Measurements from ENCODE around the gene AAGAB.

Gene AAGAB

DNA sequence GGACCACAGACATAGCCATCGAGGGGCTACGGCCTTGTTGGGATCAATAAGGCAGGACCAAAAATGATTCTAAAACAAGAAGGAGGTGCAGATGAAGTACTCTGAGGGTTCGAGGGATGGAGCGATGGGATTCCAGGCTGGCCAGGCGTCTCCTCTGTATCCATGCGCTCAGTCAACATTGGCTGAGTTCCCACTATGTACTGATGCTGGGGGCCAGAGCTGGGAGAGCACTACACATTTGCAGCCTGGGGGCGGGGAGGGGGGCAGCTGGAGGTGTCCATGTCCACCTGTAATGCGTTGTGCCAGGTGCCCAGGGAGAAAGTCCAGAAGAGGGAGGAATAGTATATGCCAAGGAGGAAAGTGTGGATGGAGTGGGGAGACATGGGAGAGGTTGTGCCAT, 81.5 kb downstream of the AAGAB start:
- Histone ChIP-seq H3K27me3 (no peaks in the 10 kb centered on the region), H3K4me1 (ENCODE audit: control insufficient read depth in 1 of 2, insufficient read depth in 1 of 2, low read depth in 1 of 2, low read length in 1 of 2) (peaks cover 33 to 34% of the 10 kb centered on the region in 2 experiments), H3K27ac (no peak overlapping the region), H3K9me3 (no peaks in the 10 kb centered on the region), H3K36me3 (peaks cover 4% of the 10 kb centered on the region), H3K4me3 (ENCODE audit: low read depth in 1 of 2, low read length in 1 of 2) (no peak overlapping the region)
- TF ChIP-seq, protein P1, sequence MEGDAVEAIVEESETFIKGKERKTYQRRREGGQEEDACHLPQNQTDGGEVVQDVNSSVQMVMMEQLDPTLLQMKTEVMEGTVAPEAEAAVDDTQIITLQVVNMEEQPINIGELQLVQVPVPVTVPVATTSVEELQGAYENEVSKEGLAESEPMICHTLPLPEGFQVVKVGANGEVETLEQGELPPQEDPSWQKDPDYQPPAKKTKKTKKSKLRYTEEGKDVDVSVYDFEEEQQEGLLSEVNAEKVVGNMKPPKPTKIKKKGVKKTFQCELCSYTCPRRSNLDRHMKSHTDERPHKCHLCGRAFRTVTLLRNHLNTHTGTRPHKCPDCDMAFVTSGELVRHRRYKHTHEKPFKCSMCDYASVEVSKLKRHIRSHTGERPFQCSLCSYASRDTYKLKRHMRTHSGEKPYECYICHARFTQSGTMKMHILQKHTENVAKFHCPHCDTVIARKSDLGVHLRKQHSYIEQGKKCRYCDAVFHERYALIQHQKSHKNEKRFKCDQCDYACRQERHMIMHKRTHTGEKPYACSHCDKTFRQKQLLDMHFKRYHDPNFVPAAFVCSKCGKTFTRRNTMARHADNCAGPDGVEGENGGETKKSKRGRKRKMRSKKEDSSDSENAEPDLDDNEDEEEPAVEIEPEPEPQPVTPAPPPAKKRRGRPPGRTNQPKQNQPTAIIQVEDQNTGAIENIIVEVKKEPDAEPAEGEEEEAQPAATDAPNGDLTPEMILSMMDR (IDR thresholded peaks at IDR 0.05), result no peak

- Histone ChIP-seq H3K4me1 (ENCODE audit: control insufficient read depth in 1 of 2, insufficient read depth in 1 of 2, low read depth in 1 of 2, low read length in 1 of 2) (peaks cover 26 to 28% of the 10 kb centered on the region in 2 experiments), H3K4me3 (ENCODE audit: low read depth in 1 of 2, low read length in 1 of 2) (no peak overlapping the region), H3K27ac (no peak overlapping the region), H3K27me3 (no peaks in the 10 kb centered on the region), H3K36me3 (peaks cover 7% of the 10 kb centered on the region), H3K9me3 (no peaks in the 10 kb centered on the region)
- TF ChIP-seq, protein P1 (IDR thresholded peaks at IDR 0.05), result no peak
These were observed 82.3 kb downstream of the AAGAB start for GRCh38 chr15:67172172-67172571.

DNA sequence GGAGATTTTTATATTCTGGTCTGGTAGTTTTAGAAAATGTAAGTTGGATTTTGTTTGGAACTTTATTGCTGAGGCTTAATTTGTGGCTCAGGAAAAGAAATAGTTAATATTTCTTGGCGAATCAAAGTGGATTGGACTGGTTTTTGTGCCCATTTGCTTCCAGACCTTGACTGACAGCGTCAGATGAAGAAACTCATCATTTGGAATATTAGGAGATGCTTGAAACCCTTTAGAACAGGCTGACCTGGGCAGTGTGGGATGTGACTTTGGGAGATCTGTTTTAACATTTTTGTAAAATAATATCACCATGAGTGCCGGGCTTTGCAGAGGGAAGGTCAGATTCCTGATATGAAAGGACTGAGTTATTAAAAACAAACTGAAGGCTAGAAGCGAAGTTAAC, 83.0 kb downstream of the AAGAB start:
- peaks cover 13% of the 10 kb centered on the region for H3K36me3 ChIP-seq

DNA sequence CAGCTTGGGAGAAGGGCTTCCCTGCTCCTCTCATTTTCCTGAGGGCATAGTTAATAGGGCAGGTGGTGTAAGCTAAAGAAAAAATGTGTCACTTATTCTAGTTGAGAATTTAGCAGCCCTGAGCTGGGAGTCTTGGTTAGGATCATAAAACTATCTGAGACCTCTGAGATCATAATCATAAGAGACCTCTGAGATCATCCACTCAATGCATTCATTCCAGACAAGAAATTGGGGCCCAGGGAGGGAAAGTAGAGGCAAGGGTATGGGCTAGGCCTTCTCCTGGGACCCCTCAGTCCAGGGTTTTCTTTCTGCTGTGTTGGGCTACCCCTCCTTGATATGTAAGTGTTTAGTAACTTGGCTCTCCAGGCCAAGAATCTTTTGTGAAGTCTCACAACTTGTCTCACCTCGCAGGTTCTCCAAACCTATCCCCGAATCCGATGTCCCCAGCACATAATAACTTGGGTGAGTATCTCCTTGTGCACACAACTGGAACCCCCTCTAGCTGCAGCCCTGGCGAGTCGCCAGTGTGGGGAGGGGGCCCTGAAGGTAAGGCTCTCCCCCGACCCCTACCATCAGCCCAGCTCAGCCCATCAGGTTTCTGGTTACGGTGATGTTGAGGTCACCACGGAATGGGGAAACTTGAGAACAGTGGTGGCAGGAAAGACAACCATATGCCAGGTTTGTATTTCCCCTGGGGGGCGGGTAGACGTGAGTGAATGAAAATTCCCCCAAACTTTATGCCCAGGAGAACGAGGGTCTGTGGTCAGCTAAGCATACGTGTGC, 84.1 kb downstream of the AAGAB start:
- Histone ChIP-seq H3K4me1 (ENCODE audit: control insufficient read depth in 1 of 2, insufficient read depth in 1 of 2, low read depth in 1 of 2, low read length in 1 of 2) (peaks cover 7 to 9% of the 10 kb centered on the region in 2 experiments), H3K36me3 (peaks cover 21% of the 10 kb centered on the region)
- TF ChIP-seq, protein P1 (IDR thresholded peaks at IDR 0.05), result no peak

More for the DNA sequence above, 83.0 kb downstream of the AAGAB start:
- no peaks in the 10 kb centered on the region for H3K9me3 ChIP-seq
- TF ChIP-seq, protein P1 (IDR thresholded peaks at IDR 0.05), result no peak
- no peak overlapping the region for H3K27ac ChIP-seq
- no peak overlapping the region for H3K4me3 ChIP-seq (ENCODE audit: low read depth in 1 of 2, low read length in 1 of 2)
- H3K27me3 ChIP-seq, result no peaks in the 10 kb centered on the region
- H3K4me1 ChIP-seq (ENCODE audit: control insufficient read depth in 1 of 2, insufficient read depth in 1 of 2, low read depth in 1 of 2, low read length in 1 of 2), result peaks cover 19 to 21% of the 10 kb centered on the region in 2 experiments

DNA sequence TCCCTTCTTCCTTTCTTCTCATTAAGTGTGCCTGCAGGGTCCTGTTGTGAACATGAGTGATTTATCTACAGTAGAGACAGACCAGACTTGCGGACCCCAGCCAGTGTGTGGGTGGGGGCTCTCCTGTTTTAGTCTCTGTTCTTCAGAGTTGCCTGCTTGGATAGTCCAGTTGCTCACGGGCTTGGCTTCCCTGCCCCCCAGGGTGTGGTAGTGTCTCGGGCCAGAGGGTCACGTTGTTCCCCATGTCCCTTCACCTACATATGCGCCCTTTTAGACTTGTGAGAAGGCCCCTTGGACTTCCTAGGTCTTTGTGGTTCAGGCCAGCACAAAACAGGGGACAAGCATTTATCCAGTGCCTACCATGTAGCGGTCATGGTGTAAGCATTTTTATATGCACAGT, 85.8 kb downstream of the AAGAB start:
- TF ChIP-seq, protein P1 (IDR thresholded peaks at IDR 0.05), result no peak
- H3K4me3 ChIP-seq (ENCODE audit: low read depth in 1 of 2, low read length in 1 of 2), result no peak overlapping the region
- no peak overlapping the region for H3K27ac ChIP-seq
- H3K36me3 ChIP-seq, result peaks cover 23% of the 10 kb centered on the region
- no peaks in the 10 kb centered on the region for H3K9me3 ChIP-seq
- H3K27me3 ChIP-seq, result no peaks in the 10 kb centered on the region
- H3K4me1 ChIP-seq (ENCODE audit: control insufficient read depth in 1 of 2, insufficient read depth in 1 of 2, low read depth in 1 of 2, low read length in 1 of 2), result no peaks in the 10 kb centered on the region

More for the DNA sequence above, 84.1 kb downstream of the AAGAB start:
- Histone ChIP-seq H3K27me3 (no peaks in the 10 kb centered on the region), H3K9me3 (no peaks in the 10 kb centered on the region), H3K27ac (no peak overlapping the region), H3K4me3 (ENCODE audit: low read depth in 1 of 2, low read length in 1 of 2) (no peak overlapping the region)
